DND-41 (cell line): ENCODE data around the gene ZNF564.
A peak's percentile ranks its signal among the peaks of the same experiment; 100 is the strongest.

Source experiments
- CTCF ChIP-seq: IDR thresholded peaks from 2 replicates; pipeline ENCODE4 v1.5.1; 2012; ENCODE audit warnings: borderline replicate concordance, low read length, moderate library complexity, mild to moderate bottlenecking; ENCODE audit not compliant: poor library complexity, severe bottlenecking; ENCODE audit errors: extremely low read depth
- EZH2 ChIP-seq: IDR thresholded peaks from 3 replicates; pipeline ENCODE4 v1.6.1; 2012; ENCODE audit warnings: borderline replicate concordance, low read depth, mild to moderate bottlenecking, moderate library complexity, low read length, inconsistent platforms; ENCODE audit not compliant: severe bottlenecking

- peak; percentile 70 for TF ChIP-seq CTCF
- no peak for TF ChIP-seq EZH2
Measured at GRCh38 chr19:12495002-12495802, 56.1 kb downstream of the ZNF564 start.
